HFFc6 (cell line): Measurements from ENCODE around the gene ZNF512B. TPM values are rescaled to one million over a fixed set of nuclear protein-coding genes. Genes with fewer than 3 reads are reported as not detected.
"Not testable (repeated sequence)": the region's sequence is repeated elsewhere in the genome, so short reads cannot be mapped to it uniquely, and the experiment has no call there.

ENCODE experiments used
- DNase-seq: peaks from one replicate; pipeline ENCODE4 v3.0.0-alpha.2; 2018
- H3K27ac Mint-ChIP-seq: 2 replicates; pipeline ENCODE4 v1.8.0; 2020; ENCODE audit warnings: mild to moderate bottlenecking, mixed read lengths
- H3K27me3 Mint-ChIP-seq: 2 replicates; pipeline ENCODE4 v1.8.0; 2021; ENCODE audit warnings: mild to moderate bottlenecking, moderate library complexity, mixed read lengths; ENCODE audit not compliant: insufficient read depth
- H3K36me3 Mint-ChIP-seq: 2 replicates; pipeline ENCODE4 v1.8.0; 2021; ENCODE audit warnings: low read depth, mixed read lengths
- H3K4me1 Mint-ChIP-seq: 2 replicates; pipeline ENCODE4 v1.8.0; 2020; ENCODE audit warnings: low read depth, mixed read lengths
- H3K4me3 Mint-ChIP-seq: 2 replicates; pipeline ENCODE4 v1.8.0; 2020; ENCODE audit warnings: mild to moderate bottlenecking, moderate library complexity, mixed read lengths
- H3K9me3 Mint-ChIP-seq: 2 replicates; pipeline ENCODE4 v1.8.0; 2020; ENCODE audit warnings: mild to moderate bottlenecking, mixed read lengths
- total RNA-seq, 6 experiments: library from RNA; stranded (reverse); fragmentation: NEBNext Ultra II Directional; extraction: Animal tissue kit (Norgen Biotek cat#: 25700); gene quantifications; 2 replicates in 1 of 6; 3 replicates in 5 of 6; pipeline ENCODE4 v1.2.3, GENCODE V29; 2021
- TF ChIP-seq, protein P1 (sequence below): fragments of 200-600 bp; sonication (generic); IDR thresholded peaks from 2 replicates; pipeline ENCODE4 v1.5.0; 2021; ENCODE audit warnings: antibody characterized with exemption, mild to moderate bottlenecking

Gene ZNF512B
- total RNA-seq, 6 experiments from 2014 or later: 20.7 to 26.1 (median 21.4) TPM

- DNase-seq: no peak
- H3K27ac Mint-ChIP-seq: no peak overlapping the region
- H3K36me3 Mint-ChIP-seq: peaks cover 23% of the 10 kb centered on the region
- TF ChIP-seq, protein P1, sequence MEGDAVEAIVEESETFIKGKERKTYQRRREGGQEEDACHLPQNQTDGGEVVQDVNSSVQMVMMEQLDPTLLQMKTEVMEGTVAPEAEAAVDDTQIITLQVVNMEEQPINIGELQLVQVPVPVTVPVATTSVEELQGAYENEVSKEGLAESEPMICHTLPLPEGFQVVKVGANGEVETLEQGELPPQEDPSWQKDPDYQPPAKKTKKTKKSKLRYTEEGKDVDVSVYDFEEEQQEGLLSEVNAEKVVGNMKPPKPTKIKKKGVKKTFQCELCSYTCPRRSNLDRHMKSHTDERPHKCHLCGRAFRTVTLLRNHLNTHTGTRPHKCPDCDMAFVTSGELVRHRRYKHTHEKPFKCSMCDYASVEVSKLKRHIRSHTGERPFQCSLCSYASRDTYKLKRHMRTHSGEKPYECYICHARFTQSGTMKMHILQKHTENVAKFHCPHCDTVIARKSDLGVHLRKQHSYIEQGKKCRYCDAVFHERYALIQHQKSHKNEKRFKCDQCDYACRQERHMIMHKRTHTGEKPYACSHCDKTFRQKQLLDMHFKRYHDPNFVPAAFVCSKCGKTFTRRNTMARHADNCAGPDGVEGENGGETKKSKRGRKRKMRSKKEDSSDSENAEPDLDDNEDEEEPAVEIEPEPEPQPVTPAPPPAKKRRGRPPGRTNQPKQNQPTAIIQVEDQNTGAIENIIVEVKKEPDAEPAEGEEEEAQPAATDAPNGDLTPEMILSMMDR: no peak
- H3K27me3 Mint-ChIP-seq: no peaks in the 10 kb centered on the region
- peaks cover 6% of the 10 kb centered on the region; the same call in 1 of the 2 replicates for H3K4me1 Mint-ChIP-seq
- H3K4me3 Mint-ChIP-seq: no peak overlapping the region
- 0 out of 2 replicates have a peak, but pooled peaks cover 4% of the 10 kb centered on the region for H3K9me3 Mint-ChIP-seq
Observed at GRCh38 chr20:63919130-63919529, 50.6 kb downstream of the ZNF512B start.

GRCh38 chr20:63917811-63918210, 51.9 kb downstream of the ZNF512B start:
- Mint-ChIP-seq H3K36me3 (peaks cover 23% of the 10 kb centered on the region), H3K27ac (no peak overlapping the region), H3K27me3 (no peaks in the 10 kb centered on the region), H3K4me1 (no peaks in the 10 kb centered on the region), H3K9me3 (0 out of 2 replicates have a peak, but pooled peaks cover 4% of the 10 kb centered on the region), H3K4me3 (no peak overlapping the region)
- DNase-seq: no peak
- TF ChIP-seq, protein P1: no peak

- not testable (repeated sequence) for DNase-seq, H3K9me3 Mint-ChIP-seq, H3K27me3 Mint-ChIP-seq, H3K4me3 Mint-ChIP-seq, H3K27ac Mint-ChIP-seq, H3K4me1 Mint-ChIP-seq
- peaks cover 23% of the 10 kb centered on the region for H3K36me3 Mint-ChIP-seq
Observed at GRCh38 chr20:63916371-63916939, 53.3 kb downstream of the ZNF512B start.

DNA sequence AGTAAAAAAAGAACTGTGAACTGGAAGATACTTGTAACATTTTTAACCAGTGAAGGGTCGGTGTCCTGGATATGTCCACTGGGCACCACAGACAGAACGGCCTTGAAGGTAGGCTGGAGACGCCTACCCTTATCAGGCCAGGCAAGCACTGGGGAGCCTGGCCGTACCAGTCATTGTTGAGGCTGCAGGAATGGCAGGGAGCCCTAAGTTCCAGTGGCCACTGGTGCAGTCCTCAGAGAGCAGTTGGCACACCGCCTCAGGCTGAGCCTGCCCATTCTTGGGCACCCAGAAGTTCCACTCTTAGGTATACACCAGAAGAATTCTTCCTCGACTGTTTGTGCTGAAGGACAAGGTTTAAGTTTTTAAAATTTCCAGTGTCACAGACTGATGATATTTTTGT, 54.3 kb downstream of the ZNF512B start:
- Mint-ChIP-seq H3K4me3 (no peak overlapping the region), H3K36me3 (peaks cover 23% of the 10 kb centered on the region), H3K9me3 (0 out of 2 replicates have a peak, but pooled peaks cover 4% of the 10 kb centered on the region), H3K27ac (no peak overlapping the region), H3K27me3 (no peaks in the 10 kb centered on the region; the same call in 1 of the 2 replicates), H3K4me1 (peaks cover 11% of the 10 kb centered on the region)
- no peak for DNase-seq
- TF ChIP-seq, protein P1: no peak

DNA sequence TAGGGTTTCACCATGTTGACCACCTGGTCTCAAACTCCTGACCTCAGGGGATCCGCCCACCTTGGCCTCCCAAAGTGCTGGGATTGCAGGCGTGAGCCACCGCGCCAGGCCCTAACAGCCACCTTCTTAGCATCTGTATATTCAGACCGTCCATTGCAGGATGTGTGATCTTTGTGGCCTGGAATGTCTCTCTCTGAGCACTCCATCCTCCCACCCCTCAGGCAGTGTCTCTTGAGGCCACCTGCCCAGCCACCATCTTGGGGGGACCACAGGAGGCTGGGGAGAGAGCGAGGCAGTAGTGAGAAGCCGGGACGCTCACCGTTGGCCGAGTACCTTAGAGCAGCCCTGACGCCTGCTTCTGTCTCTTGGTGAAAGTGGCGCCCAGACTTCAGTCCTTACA, 56.0 kb downstream of the ZNF512B start:
- Mint-ChIP-seq H3K27ac (no peak overlapping the region), H3K27me3 (no peaks in the 10 kb centered on the region; the same call in 1 of the 2 replicates), H3K4me3 (no peak overlapping the region), H3K4me1 (peaks cover 16% of the 10 kb centered on the region), H3K36me3 (peaks cover 30% of the 10 kb centered on the region), H3K9me3 (0 out of 2 replicates have a peak, but pooled peaks cover 4% of the 10 kb centered on the region)
- DNase-seq: no peak
- TF ChIP-seq, protein P1: no peak

DNA sequence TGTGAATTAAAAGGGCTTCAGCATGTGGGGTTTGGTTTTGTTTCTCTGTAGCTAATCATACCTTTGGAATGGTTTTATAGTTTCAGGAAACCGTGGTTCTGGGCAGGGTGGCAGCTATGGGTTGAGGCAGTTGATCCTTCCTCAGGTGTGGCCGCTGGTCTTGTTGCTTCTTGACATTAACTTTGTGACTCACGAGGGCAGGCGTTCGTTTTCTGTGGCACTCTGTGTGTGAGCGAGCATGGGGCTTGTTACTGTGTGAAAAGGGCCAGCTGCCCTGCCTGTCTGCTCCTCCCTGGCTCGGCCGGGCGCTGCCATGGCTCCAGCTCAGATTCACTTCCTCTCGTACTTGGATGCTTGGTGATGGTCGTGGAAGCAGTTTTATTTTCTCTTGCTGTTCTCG, 58.6 kb downstream of the ZNF512B start:
- TF ChIP-seq, protein P1: no peak
- H3K36me3 Mint-ChIP-seq: peaks cover 21% of the 10 kb centered on the region
- no peak overlapping the region for H3K4me3 Mint-ChIP-seq
- H3K27me3 Mint-ChIP-seq: no peaks in the 10 kb centered on the region; the same call in 1 of the 2 replicates
- 0 out of 2 replicates have a peak, but pooled peaks cover 1% of the 10 kb centered on the region for H3K9me3 Mint-ChIP-seq
- peak overlapping the region; percentile 40 for H3K27ac Mint-ChIP-seq
- H3K4me1 Mint-ChIP-seq: peaks cover 22% of the 10 kb centered on the region
- no peak for DNase-seq
